ENCODE data around the gene TTC7B.

DNA sequence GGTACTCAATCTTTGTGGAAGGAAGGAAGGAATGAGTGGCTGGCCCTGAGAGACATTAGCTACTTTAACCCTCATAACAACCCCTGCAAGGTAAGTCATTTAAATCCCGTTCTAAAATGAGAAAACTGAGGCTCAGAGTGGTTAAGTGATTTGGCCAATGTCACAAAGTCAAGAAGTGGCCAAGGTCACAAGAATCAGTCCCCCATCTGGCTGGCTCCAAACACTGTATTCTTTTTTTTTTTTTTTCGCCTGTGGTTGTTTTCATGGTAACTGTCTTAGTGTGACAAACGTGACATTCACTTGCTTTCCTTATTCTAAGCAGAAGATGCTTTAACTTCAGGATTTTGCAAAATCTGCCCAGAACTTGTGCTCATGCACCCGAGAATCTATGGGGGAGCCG, 2.8 kb downstream of the TTC7B start:
- no peak for TF ChIP-seq EZH2 (IDR thresholded peaks at IDR 0.05; ENCODE audit: borderline replicate concordance, low read depth, low read length, severe bottlenecking)
- TF ChIP-seq, protein P1, sequence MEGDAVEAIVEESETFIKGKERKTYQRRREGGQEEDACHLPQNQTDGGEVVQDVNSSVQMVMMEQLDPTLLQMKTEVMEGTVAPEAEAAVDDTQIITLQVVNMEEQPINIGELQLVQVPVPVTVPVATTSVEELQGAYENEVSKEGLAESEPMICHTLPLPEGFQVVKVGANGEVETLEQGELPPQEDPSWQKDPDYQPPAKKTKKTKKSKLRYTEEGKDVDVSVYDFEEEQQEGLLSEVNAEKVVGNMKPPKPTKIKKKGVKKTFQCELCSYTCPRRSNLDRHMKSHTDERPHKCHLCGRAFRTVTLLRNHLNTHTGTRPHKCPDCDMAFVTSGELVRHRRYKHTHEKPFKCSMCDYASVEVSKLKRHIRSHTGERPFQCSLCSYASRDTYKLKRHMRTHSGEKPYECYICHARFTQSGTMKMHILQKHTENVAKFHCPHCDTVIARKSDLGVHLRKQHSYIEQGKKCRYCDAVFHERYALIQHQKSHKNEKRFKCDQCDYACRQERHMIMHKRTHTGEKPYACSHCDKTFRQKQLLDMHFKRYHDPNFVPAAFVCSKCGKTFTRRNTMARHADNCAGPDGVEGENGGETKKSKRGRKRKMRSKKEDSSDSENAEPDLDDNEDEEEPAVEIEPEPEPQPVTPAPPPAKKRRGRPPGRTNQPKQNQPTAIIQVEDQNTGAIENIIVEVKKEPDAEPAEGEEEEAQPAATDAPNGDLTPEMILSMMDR (IDR thresholded peaks at IDR 0.05; ENCODE audit: borderline replicate concordance, extremely low read depth, low read length, poor library complexity, severe bottlenecking) = no peak
